Epithelial cell of esophagus (primary cell): ENCODE measurements around the gene TMEM169.

Experiments used
- DNase-seq: peaks from one replicate; pipeline ENCODE4 v3.0.0; 2010; ENCODE audit warnings: low read depth
- H3K4me3 ChIP-seq: 2 replicates; pipeline ENCODE4 v1.5.1; 2011; ENCODE audit warnings: mild to moderate bottlenecking, low read length, control low read depth
- CTCF ChIP-seq: IDR thresholded peaks from 2 replicates; pipeline ENCODE4 v1.5.1; 2011; ENCODE audit warnings: low read depth, mild to moderate bottlenecking, low read length, control low read depth, inconsistent platforms; ENCODE audit not compliant: insufficient read depth; ENCODE audit errors: missing control alignments

TMEM169 gene

GRCh38 chr2:216109962-216110614, 28.4 kb downstream of the TMEM169 start:
- peak overlapping the region; percentile 96 for H3K4me3 ChIP-seq
- peak; percentile 50 for DNase-seq
- TF ChIP-seq CTCF = peak; percentile 56

GRCh38 chr2:216110620-216111019, 28.9 kb downstream of the TMEM169 start:
- no peak for TF ChIP-seq CTCF
- no peak for DNase-seq
- peak overlapping the region; percentile 96 for H3K4me3 ChIP-seq

GRCh38 chr2:216111122-216111521, 29.4 kb downstream of the TMEM169 start:
- no peak for DNase-seq
- no peak for TF ChIP-seq CTCF
- no peak overlapping the region for H3K4me3 ChIP-seq

- no peak overlapping the region for H3K4me3 ChIP-seq
- DNase-seq = no peak
- TF ChIP-seq CTCF = no peak
These were observed 31.2 kb downstream of the TMEM169 start for GRCh38 chr2:216112926-216113325.

DNA sequence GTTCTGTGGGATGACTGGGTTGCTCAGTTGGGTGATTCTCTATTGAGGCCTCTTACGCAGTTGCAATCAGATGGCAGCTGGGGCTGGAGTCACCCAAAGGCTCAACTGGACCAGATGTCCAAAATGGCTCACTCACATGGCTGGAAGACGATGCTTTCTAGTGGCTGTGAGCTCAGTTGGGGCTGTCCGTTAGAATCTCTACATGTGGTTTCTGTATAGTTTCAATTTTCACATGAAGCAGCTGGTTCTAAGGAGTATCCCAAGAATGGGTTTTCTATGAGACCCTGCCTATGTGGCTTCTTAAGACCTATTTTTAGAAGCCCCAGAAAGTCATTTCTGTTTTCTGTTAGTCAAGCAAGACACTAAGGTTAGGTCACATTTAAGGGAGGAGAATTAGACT, 31.9 kb downstream of the TMEM169 start:
- H3K4me3 ChIP-seq = no peak overlapping the region
- DNase-seq = no peak
- TF ChIP-seq CTCF = no peak

DNA sequence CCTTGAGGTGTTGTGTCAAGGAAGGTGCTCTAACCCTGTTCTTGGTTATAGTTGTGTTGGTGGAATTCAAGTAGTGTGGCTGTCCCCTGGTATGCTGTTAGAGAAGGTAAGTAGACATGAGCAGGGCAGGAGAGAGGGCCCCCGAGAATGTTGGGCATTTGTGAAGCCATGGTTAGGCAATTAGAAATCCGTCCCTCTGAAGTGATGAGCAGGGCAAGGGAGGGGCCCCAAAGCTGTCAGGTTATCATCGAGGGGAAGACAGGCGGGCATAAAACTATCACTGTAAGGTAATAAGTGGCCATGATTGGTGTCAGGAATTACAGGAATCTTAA, 32.6 kb downstream of the TMEM169 start:
- H3K4me3 ChIP-seq = no peak overlapping the region
- no peak for DNase-seq
- no peak for TF ChIP-seq CTCF

DNA sequence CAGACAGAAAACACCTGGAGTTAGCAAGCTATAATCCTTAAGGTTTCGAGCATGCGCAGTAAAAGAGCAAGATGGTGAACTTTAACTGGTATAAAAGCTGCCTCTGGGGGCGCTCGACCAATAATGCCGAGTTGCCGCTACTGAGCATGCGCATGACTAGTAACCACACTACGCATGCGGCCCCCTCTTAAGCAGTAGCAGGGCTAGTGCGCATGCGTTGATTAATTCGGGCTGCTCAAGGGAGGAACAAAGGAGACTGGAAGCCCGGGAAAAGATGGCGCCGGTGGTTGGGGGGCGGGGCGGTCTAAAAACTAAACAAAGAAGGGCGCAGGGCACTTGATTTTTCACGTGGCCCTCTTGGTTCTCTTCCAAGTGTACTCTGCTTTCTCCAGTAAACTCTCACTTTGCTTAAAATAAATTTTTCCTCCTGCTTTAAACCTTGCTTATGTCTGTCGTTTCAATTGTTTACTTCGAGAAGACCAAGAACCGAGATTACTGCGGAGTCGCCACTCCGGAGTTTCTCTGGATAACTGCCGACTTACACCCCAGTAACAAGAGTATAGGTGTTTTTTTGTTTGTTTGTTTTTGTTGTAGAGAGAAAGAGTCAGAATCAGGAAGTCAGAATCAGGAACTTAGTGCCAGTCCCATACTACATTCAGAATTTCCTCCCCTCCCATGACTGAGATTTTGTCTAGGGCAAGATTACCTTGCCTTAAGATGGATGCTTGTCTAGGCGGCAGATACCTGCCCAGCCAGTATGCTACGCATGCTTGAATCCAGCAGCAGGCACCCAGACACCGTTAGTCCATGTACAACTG, 33.2 kb downstream of the TMEM169 start:
- H3K4me3 ChIP-seq = peak overlapping the region; percentile 74
- peak; percentile 99 for DNase-seq
- TF ChIP-seq CTCF = peak; percentile 80
